Muscle of leg (tissue), 16 donors: Measurements from ENCODE around the gene ZSWIM7. TPM values are rescaled to one million over a fixed set of nuclear protein-coding genes. Genes with fewer than 3 reads are reported as not detected.

Experiments used
- DNase-seq: peaks from one replicate; pipeline ENCODE4 v3.0.0; 2013
- H3K27ac ChIP-seq: one replicate; pipeline ENCODE4 v1.5.1; 2013; ENCODE audit warnings: mild to moderate bottlenecking, low read length, control low read depth
- H3K27me3 ChIP-seq: one replicate; pipeline ENCODE4 v1.6.1; 2013; ENCODE audit warnings: low read length; ENCODE audit not compliant: control insufficient read depth, insufficient read depth
- H3K36me3 ChIP-seq: one replicate; pipeline ENCODE4 v1.6.1; 2013; ENCODE audit warnings: low read length; ENCODE audit not compliant: control insufficient read depth, insufficient read depth
- H3K4me1 ChIP-seq: one replicate; pipeline ENCODE4 v1.6.1; 2013; ENCODE audit warnings: low read length; ENCODE audit not compliant: control insufficient read depth, insufficient read depth
- H3K4me3 ChIP-seq: one replicate; pipeline ENCODE4 v1.5.1; 2013; ENCODE audit warnings: low read length, control low read depth
- H3K9me3 ChIP-seq: replicated peaks from 2 replicates; pipeline ENCODE4 v1.6.1; 2013; ENCODE audit warnings: low read depth, low read length; ENCODE audit not compliant: control insufficient read depth
- WGBS: methylation state at CpG from one replicate; pipeline ENCODE4 v1.1.5; 2013; ENCODE audit warnings: missing lambda C conversion rate; ENCODE audit not compliant: insufficient coverage; 5-methylcytosine and 5-hydroxymethylcytosine counted together
- long read RNA-seq, 11 donors: transcript quantifications; one replicate each; lab custom pipeline, GENCODE V29; 2026
- polyA plus RNA-seq, 8 donors: library from polyadenylated mRNA; unstranded; fragments of 120-200 nt; gene quantifications; one replicate each; pipeline versions ENCODE4 v1.2.1 to v1.2.3, GENCODE V29; 2013; ENCODE audit warnings: inconsistent platforms in 1 of 8, low replicate concordance in 1 of 8; ENCODE audit not compliant: insufficient read length in 8 of 8, insufficient read depth in 1 of 8
- total RNA-seq: library from RNA; stranded (reverse); fragments of 120-200 nt; gene quantifications from one replicate; pipeline ENCODE4 v1.2.4, GENCODE V29; 2013

The ZSWIM7 gene, protein sequence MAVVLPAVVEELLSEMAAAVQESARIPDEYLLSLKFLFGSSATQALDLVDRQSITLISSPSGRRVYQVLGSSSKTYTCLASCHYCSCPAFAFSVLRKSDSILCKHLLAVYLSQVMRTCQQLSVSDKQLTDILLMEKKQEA
- total RNA-seq = 29.0 TPM
- 10 to 100 TPM; 25.3 to 49.5 (median 34.4) TPM for polyA plus RNA-seq
- long read RNA-seq, donor 1, partial matches to known transcripts = 0 of 8 reads
- long read RNA-seq, donor 1, other reads (novel, unspliced or antisense) = 0 of 8 reads
- long read RNA-seq, donor 2, partial matches to known transcripts = 0 of 3 reads
- long read RNA-seq, donor 2, other reads (novel, unspliced or antisense) = 0 of 3 reads
- long read RNA-seq, donor 3, transcript ZSWIM7-201 (5 exons, 2,008 nt) = major isoform, 14 of 30 reads
- long read RNA-seq, donor 3, transcript ZSWIM7-205 (6 exons, 703 nt) = minor isoform, 9 of 30 reads
- long read RNA-seq, donor 3, partial matches to known transcripts = 0 of 30 reads
- long read RNA-seq, donor 3, other reads (novel, unspliced or antisense) = 0 of 30 reads
- long read RNA-seq, donor 4, transcript ZSWIM7-201 (5 exons, 2,008 nt) = major isoform, 7 of 8 reads
- long read RNA-seq, donor 4, partial matches to known transcripts = 0 of 8 reads
- long read RNA-seq, donor 4, other reads (novel, unspliced or antisense) = 0 of 8 reads
- long read RNA-seq, donor 5, transcript ZSWIM7-201 (5 exons, 2,008 nt) = major isoform, 9 of 34 reads
- long read RNA-seq, donor 5, transcript ZSWIM7-205 (6 exons, 703 nt) = minor isoform, 7 of 34 reads
- long read RNA-seq, donor 5, partial matches to known transcripts = 8 of 34 reads
- long read RNA-seq, donor 5, other reads (novel, unspliced or antisense) = 0 of 34 reads
- long read RNA-seq, donor 6, transcript ZSWIM7-205 (6 exons, 703 nt) = major isoform, 10 of 46 reads
- long read RNA-seq, donor 6, transcript ZSWIM7-201 (5 exons, 2,008 nt) = minor isoform, 8 of 46 reads
- long read RNA-seq, donor 6, partial matches to known transcripts = 5 of 46 reads
- long read RNA-seq, donor 6, other reads (novel, unspliced or antisense) = 12 of 46 reads
- long read RNA-seq, donor 7, transcript ZSWIM7-201 (5 exons, 2,008 nt) = major isoform, 7 of 15 reads
- long read RNA-seq, donor 7, partial matches to known transcripts = 0 of 15 reads
- long read RNA-seq, donor 7, other reads (novel, unspliced or antisense) = 0 of 15 reads
- long read RNA-seq, donor 8, transcript ZSWIM7-201 (5 exons, 2,008 nt) = major isoform, 5 of 10 reads
- long read RNA-seq, donor 8, partial matches to known transcripts = 0 of 10 reads
- long read RNA-seq, donor 8, other reads (novel, unspliced or antisense) = 0 of 10 reads
- long read RNA-seq, donor 9, partial matches to known transcripts = 0 of 6 reads
- long read RNA-seq, donor 9, other reads (novel, unspliced or antisense) = 0 of 6 reads
- long read RNA-seq, donor 10, transcript ZSWIM7-205 (6 exons, 703 nt) = minor isoform, 8 of 31 reads
- long read RNA-seq, donor 10, transcript ZSWIM7-201 (5 exons, 2,008 nt) = major isoform, 11 of 31 reads
- long read RNA-seq, donor 10, partial matches to known transcripts = 5 of 31 reads
- long read RNA-seq, donor 10, other reads (novel, unspliced or antisense) = 0 of 31 reads
- long read RNA-seq, donor 11, transcript ZSWIM7-205 (6 exons, 703 nt) = major isoform, 6 of 12 reads
- long read RNA-seq, donor 11, partial matches to known transcripts = 0 of 12 reads
- long read RNA-seq, donor 11, other reads (novel, unspliced or antisense) = 0 of 12 reads

GRCh38 chr17:15999141-15999973 lies at the start of gene ZSWIM7, which contains the start of gene TTC19:
TSS of gene ZSWIM7 (minus strand) at chr17:15999704. CDS start at chr17:15999594, 110 bp downstream.
TSS of gene TTC19 (plus strand) at chr17:15999824. CDS start at chr17:15999849, 25 bp downstream.
- Histone ChIP-seq H3K4me3 (peak within 1 kb of the TSS; percentile 86), H3K4me1 (peaks cover 9% of the 10 kb centered on the region), H3K27ac (peak within 1 kb of the TSS; percentile 94), H3K9me3 (no peaks in the 10 kb centered on the region), H3K27me3 (no peaks in the 10 kb centered on the region), H3K36me3 (peaks cover 39% of the 10 kb centered on the region)
- 0% methylated on average over 89 of the region's 91 CpGs for WGBS
- peak; percentile 98 for DNase-seq

DNA sequence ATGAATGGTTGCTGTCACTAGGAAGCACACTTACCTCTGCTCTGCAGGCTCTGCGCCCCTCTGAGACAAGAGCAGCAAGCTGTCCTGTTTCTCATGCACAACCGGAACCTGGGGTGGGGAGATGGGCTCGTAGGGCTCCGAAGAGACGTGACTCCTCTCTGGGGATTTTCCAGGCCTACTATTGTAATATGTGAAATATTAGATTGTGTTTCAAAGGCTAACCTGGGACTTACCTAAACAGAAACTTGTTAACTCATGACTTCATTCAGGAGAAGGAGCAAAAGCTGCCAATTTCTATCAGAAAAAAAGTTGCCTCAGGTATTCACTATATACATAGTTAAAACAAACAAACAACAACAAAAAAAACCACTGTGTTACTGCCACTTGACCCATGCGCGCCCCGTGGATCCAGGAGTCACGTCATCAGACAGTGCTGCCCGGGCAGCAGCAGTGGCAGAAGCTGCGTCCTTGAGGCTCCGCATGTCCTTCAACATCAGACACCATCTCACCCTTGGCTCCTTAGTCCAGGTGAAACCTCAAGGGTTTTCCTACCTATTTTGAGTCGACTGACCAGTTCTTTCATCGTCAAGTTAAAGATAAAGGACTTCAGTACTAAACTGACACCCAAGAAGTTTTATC lies 49.4 kb upstream of the ZSWIM7 start:
- DNase-seq = no peak
- Histone ChIP-seq H3K27me3 (no peaks in the 10 kb centered on the region), H3K4me1 (no peaks in the 10 kb centered on the region), H3K9me3 (peaks cover 2% of the 10 kb centered on the region), H3K27ac (no peak overlapping the region), H3K4me3 (no peak overlapping the region), H3K36me3 (peaks cover 46% of the 10 kb centered on the region)
- WGBS = 89% methylated on average over 10 of the region's 14 CpGs

DNA sequence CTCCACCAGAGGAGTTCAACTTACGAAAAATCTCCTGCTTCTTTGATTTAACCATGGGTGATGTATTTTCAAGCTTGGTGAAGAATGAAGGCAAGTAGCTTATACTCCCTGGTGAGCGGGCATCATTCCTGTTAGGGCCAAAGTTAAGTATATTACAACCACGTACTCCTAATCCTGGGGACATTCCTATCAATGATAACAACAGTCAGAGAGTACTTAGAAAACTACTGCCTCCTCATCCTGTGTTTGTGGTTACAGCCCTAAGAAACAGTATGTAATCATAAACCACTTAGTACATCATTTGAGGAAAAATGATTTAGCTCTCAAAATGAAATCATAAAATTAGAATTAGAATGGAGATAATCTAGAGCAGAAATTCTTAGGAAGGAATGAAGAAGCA lies 47.5 kb upstream of the ZSWIM7 start:
- no peak for DNase-seq
- H3K4me3 ChIP-seq = no peak overlapping the region
- H3K4me1 ChIP-seq = no peaks in the 10 kb centered on the region
- H3K27me3 ChIP-seq = no peaks in the 10 kb centered on the region
- H3K27ac ChIP-seq = no peak overlapping the region
- peaks cover 57% of the 10 kb centered on the region for H3K36me3 ChIP-seq
- no peaks in the 10 kb centered on the region for H3K9me3 ChIP-seq
- WGBS = no CpG with 5 or more reads among the region's 3 CpGs

DNA sequence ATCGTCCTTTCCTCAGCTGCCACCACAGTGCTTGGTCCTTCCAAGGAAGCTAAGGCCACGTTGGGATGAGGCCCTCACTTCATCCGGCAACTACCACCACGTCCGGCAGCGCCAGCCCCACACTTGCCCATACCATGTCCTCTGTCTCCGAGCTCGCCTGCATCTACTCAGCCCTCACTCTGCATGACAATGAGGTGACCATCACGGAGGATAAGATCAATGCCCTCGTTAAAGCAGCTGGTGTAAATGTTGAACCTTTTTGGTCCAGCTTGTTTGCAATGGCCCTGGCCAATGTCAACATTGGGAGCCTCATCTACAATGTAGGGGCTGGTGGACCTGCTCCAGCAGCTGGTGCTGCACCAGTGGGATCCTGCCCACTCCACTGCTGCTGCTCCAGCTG lies 45.0 kb upstream of the ZSWIM7 start:
- no peak for DNase-seq
- Histone ChIP-seq H3K9me3 (no peaks in the 10 kb centered on the region), H3K4me3 (no peak overlapping the region), H3K36me3 (peaks cover 59% of the 10 kb centered on the region), H3K27me3 (no peaks in the 10 kb centered on the region), H3K4me1 (no peaks in the 10 kb centered on the region), H3K27ac (no peak overlapping the region)
- WGBS = 94% methylated on average over 7 of the region's 10 CpGs

DNA sequence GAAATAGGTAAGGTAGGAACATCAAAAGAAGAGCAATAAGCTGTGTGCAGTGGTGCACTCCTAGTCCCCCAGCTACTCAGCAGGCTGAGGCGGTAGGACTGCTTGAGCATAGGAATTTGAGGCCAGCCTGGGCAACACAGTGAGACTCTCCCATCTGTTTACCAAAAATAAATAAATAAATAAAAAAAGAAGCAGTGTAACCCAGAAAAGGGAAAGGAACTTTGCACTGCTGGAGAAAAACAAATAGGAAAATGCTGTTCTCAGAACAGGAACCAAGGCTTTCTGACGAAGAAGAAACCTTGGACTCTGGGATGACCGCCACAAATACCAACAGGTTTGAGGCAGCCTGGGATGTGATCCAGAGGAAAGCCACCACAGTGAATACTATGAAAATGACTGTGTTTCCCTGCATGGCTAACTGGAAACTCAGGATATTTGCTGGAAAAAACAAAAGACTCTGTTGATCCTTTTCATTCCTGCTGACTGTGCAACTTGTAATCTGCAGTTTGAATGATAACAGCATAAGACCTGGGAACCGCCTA lies 41.3 kb upstream of the ZSWIM7 start:
- WGBS = 86% methylated on average over 3 of the region's 4 CpGs
- peak; percentile 7 for DNase-seq
- no peak overlapping the region for H3K4me3 ChIP-seq
- H3K27ac ChIP-seq = no peak overlapping the region
- no peaks in the 10 kb centered on the region for H3K4me1 ChIP-seq
- H3K9me3 ChIP-seq = no peaks in the 10 kb centered on the region
- H3K36me3 ChIP-seq = peaks cover 60% of the 10 kb centered on the region
- H3K27me3 ChIP-seq = no peaks in the 10 kb centered on the region

DNA sequence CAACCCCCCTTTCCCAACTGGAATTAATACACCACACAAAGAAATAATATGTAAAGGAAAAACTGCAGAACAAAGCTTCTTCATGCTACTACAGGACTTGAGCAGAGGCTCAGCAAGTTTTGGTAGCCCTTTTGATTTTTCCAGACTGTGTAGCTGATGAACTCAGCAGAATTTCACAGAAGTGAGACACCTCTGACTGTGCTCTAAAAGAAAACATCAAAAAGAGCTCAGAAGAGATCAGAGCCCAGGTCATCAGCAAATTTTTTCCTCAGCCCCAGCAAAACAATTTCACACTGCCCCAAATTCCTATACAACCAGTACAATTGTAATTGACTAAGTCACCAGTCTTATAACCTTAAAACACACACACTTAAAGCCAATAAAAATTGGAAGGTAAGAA lies 38.1 kb upstream of the ZSWIM7 start:
- Histone ChIP-seq H3K4me3 (no peak overlapping the region), H3K36me3 (peaks cover 58% of the 10 kb centered on the region), H3K27ac (no peak overlapping the region), H3K27me3 (no peaks in the 10 kb centered on the region), H3K9me3 (no peaks in the 10 kb centered on the region), H3K4me1 (no peaks in the 10 kb centered on the region)
- DNase-seq = no peak

DNA sequence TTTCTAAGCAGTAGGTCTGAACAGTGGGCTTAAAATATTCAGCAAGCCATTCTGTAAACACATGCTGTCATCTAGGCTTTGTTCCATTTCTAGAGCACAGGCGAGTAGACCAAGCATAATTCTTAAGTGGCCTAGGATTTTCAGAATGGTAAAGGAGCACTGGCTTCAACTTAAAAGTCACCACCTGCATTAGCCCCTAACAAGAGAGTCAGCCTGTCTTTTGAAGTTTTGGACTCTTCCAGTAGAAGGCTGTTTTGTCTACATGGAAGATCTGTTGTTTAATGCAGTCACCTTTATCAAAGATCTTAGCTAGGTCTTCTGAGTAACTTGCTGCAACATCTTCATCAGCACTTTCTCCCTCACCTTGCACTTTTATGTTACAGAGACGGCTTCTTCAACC lies 36.8 kb upstream of the ZSWIM7 start:
- no peak overlapping the region for H3K27ac ChIP-seq
- WGBS = no CpG with 5 or more reads among the region's 2 CpGs
- no peaks in the 10 kb centered on the region for H3K4me1 ChIP-seq
- H3K4me3 ChIP-seq = no peak overlapping the region
- no peaks in the 10 kb centered on the region for H3K27me3 ChIP-seq
- peaks cover 60% of the 10 kb centered on the region for H3K36me3 ChIP-seq
- DNase-seq = no peak
- no peaks in the 10 kb centered on the region for H3K9me3 ChIP-seq

- Histone ChIP-seq H3K4me1 (no peaks in the 10 kb centered on the region), H3K36me3 (peaks cover 51% of the 10 kb centered on the region), H3K27ac (no peak overlapping the region), H3K27me3 (no peaks in the 10 kb centered on the region), H3K9me3 (no peaks in the 10 kb centered on the region), H3K4me3 (no peak overlapping the region)
- no peak for DNase-seq
- WGBS = 100% methylated on average over 2 of the region's 7 CpGs
These were observed 34.3 kb upstream of the ZSWIM7 start for GRCh38 chr17:16033729-16034349.
